IPS-15b (cell line): ENCODE data around the gene NELFCD.

Experiments used
- H3K27me3 ChIP-seq: one replicate; pipeline ENCODE4 v1.6.1; 2013; ENCODE audit warnings: low read length; ENCODE audit not compliant: control insufficient read depth, insufficient read depth
- H3K36me3 ChIP-seq: one replicate; pipeline ENCODE4 v1.6.1; 2013; ENCODE audit warnings: low read length; ENCODE audit not compliant: control insufficient read depth, insufficient read depth
- H3K4me1 ChIP-seq: one replicate; pipeline ENCODE4 v1.6.1; 2013; ENCODE audit warnings: mild to moderate bottlenecking, low read length; ENCODE audit not compliant: control insufficient read depth, insufficient read depth
- H3K4me3 ChIP-seq: one replicate; pipeline ENCODE4 v1.5.1; 2013; ENCODE audit warnings: low read depth, low read length
- H3K9ac ChIP-seq: one replicate; pipeline ENCODE4 v1.6.1; 2013; ENCODE audit warnings: low read depth, mild to moderate bottlenecking, low read length
- H3K9me3 ChIP-seq: one replicate; pipeline ENCODE4 v1.6.1; 2013; ENCODE audit warnings: mild to moderate bottlenecking, low read length; ENCODE audit not compliant: control insufficient read depth, insufficient read depth

The NELFCD gene

GRCh38 chr20:59025511-59025910, 44.5 kb downstream of the NELFCD start:
- H3K4me3 ChIP-seq: no peak overlapping the region
- H3K27me3 ChIP-seq: peaks cover 36% of the 10 kb centered on the region
- H3K36me3 ChIP-seq: no peaks in the 10 kb centered on the region
- no peaks in the 10 kb centered on the region for H3K9me3 ChIP-seq
- peaks cover 8% of the 10 kb centered on the region for H3K4me1 ChIP-seq
- H3K9ac ChIP-seq: no peak overlapping the region

GRCh38 chr20:59026904-59027740, 46.1 kb downstream of the NELFCD start:
- no peak overlapping the region for H3K4me3 ChIP-seq
- H3K4me1 ChIP-seq: peaks cover 13% of the 10 kb centered on the region
- H3K36me3 ChIP-seq: no peaks in the 10 kb centered on the region
- no peak overlapping the region for H3K9ac ChIP-seq
- H3K9me3 ChIP-seq: no peaks in the 10 kb centered on the region
- H3K27me3 ChIP-seq: peaks cover 47% of the 10 kb centered on the region

GRCh38 chr20:59027741-59028320, 46.8 kb downstream of the NELFCD start:
- no peak overlapping the region for H3K9ac ChIP-seq
- peaks cover 47% of the 10 kb centered on the region for H3K27me3 ChIP-seq
- H3K9me3 ChIP-seq: no peaks in the 10 kb centered on the region
- H3K4me1 ChIP-seq: peaks cover 13% of the 10 kb centered on the region
- no peaks in the 10 kb centered on the region for H3K36me3 ChIP-seq
- no peak overlapping the region for H3K4me3 ChIP-seq

GRCh38 chr20:59028812-59029211, 47.8 kb downstream of the NELFCD start:
- Histone ChIP-seq H3K4me1 (peaks cover 13% of the 10 kb centered on the region), H3K4me3 (no peak overlapping the region), H3K9me3 (no peaks in the 10 kb centered on the region), H3K36me3 (no peaks in the 10 kb centered on the region), H3K27me3 (peaks cover 47% of the 10 kb centered on the region), H3K9ac (no peak overlapping the region)

- H3K9me3 ChIP-seq: no peaks in the 10 kb centered on the region
- H3K36me3 ChIP-seq: peaks cover 3% of the 10 kb centered on the region
- no peak overlapping the region for H3K9ac ChIP-seq
- peak overlapping the region; percentile 81 for H3K4me3 ChIP-seq
- peaks cover 47% of the 10 kb centered on the region for H3K27me3 ChIP-seq
- H3K4me1 ChIP-seq: peaks cover 10% of the 10 kb centered on the region
These were observed 50.0 kb downstream of the NELFCD start for GRCh38 chr20:59030911-59031563.

- Histone ChIP-seq H3K9ac (peak overlapping the region; percentile 79), H3K27me3 (peaks cover 45% of the 10 kb centered on the region), H3K4me1 (peaks cover 10% of the 10 kb centered on the region), H3K4me3 (peak overlapping the region; percentile 81), H3K36me3 (peaks cover 6% of the 10 kb centered on the region), H3K9me3 (no peaks in the 10 kb centered on the region)
These were observed 50.5 kb downstream of the NELFCD start for GRCh38 chr20:59031564-59032022.

- H3K9me3 ChIP-seq: no peaks in the 10 kb centered on the region
- peaks cover 40% of the 10 kb centered on the region for H3K27me3 ChIP-seq
- H3K36me3 ChIP-seq: peaks cover 6% of the 10 kb centered on the region
- peak within 1 kb of the TSS; percentile 81 for H3K4me3 ChIP-seq
- peak within 1 kb of the TSS; percentile 79 for H3K9ac ChIP-seq
- H3K4me1 ChIP-seq: peaks cover 10% of the 10 kb centered on the region
These were observed 51.1 kb downstream of the NELFCD start, which contains the start of gene ATP5F1E for GRCh38 chr20:59032023-59032712. ATP5F1E (minus strand) TSS chr20:59032335; CDS start chr20:59032251, 84 bp downstream.

- Histone ChIP-seq H3K4me3 (peak overlapping the region; percentile 53), H3K9me3 (no peaks in the 10 kb centered on the region), H3K4me1 (peaks cover 10% of the 10 kb centered on the region), H3K36me3 (peaks cover 11% of the 10 kb centered on the region), H3K9ac (no peak overlapping the region), H3K27me3 (peaks cover 35% of the 10 kb centered on the region)
These were observed 51.6 kb downstream of the NELFCD start for GRCh38 chr20:59032713-59033059.

GRCh38 chr20:59033093-59033492, 52.0 kb downstream of the NELFCD start:
- peaks cover 31% of the 10 kb centered on the region for H3K27me3 ChIP-seq
- no peak overlapping the region for H3K9ac ChIP-seq
- no peak overlapping the region for H3K4me3 ChIP-seq
- peaks cover 10% of the 10 kb centered on the region for H3K4me1 ChIP-seq
- H3K9me3 ChIP-seq: no peaks in the 10 kb centered on the region
- peaks cover 11% of the 10 kb centered on the region for H3K36me3 ChIP-seq

GRCh38 chr20:59033616-59034165, 52.6 kb downstream of the NELFCD start:
- no peak overlapping the region for H3K4me3 ChIP-seq
- H3K27me3 ChIP-seq: peaks cover 25% of the 10 kb centered on the region
- peaks cover 11% of the 10 kb centered on the region for H3K36me3 ChIP-seq
- no peak overlapping the region for H3K9ac ChIP-seq
- H3K9me3 ChIP-seq: no peaks in the 10 kb centered on the region
- H3K4me1 ChIP-seq: peaks cover 10% of the 10 kb centered on the region

- Histone ChIP-seq H3K36me3 (peaks cover 11% of the 10 kb centered on the region), H3K4me3 (no peak overlapping the region)
These were observed 54.3 kb downstream of the NELFCD start for GRCh38 chr20:59035381-59035780.

More at GRCh38 chr20:59035381-59035780, 54.3 kb downstream of the NELFCD start:
- Histone ChIP-seq H3K9me3 (no peaks in the 10 kb centered on the region), H3K9ac (no peak overlapping the region), H3K4me1 (peaks cover 5% of the 10 kb centered on the region), H3K27me3 (peaks cover 13% of the 10 kb centered on the region)
